K562 (cell line): Measurements from ENCODE around the gene TSEN54. TPM values are rescaled to one million over a fixed set of nuclear protein-coding genes. Genes with fewer than 3 reads are reported as not detected.
A peak's percentile ranks its signal among the peaks of the same experiment; 100 is the strongest.

Experiments used
- DEAF1 ChIP-seq: fragments of 450-650 bp; formaldehyde crosslinking; IDR thresholded peaks from 2 replicates; pipeline ENCODE4 v1.4.0; 2020; ENCODE audit warnings: mild to moderate bottlenecking, moderate library complexity
- E2F3 ChIP-seq: fragments of 250-450 bp; sonication (Bioruptor Pico); IDR thresholded peaks from 2 replicates; pipeline ENCODE4 v1.4.0; 2020; ENCODE audit warnings: mild to moderate bottlenecking
- E2F6 ChIP-seq, 2 experiments: IDR thresholded peaks; 2 replicates each; pipeline ENCODE4 v1.6.1; 2011; ENCODE audit warnings: borderline replicate concordance in 1 of 2, control low read depth in 1 of 2, low read depth in 1 of 2, low read length in 1 of 2, mild to moderate bottlenecking in 1 of 2, mixed read lengths in 1 of 2, moderate library complexity in 1 of 2; ENCODE audit not compliant: insufficient read depth in 1 of 2, insufficient read length in 1 of 2, poor library complexity in 1 of 2, severe bottlenecking in 1 of 2; ENCODE audit errors: extremely low read depth in 1 of 2
- ERF ChIP-seq: fragments of 450-650 bp; formaldehyde crosslinking; IDR thresholded peaks from 2 replicates; pipeline ENCODE4 v1.4.0; 2020; ENCODE audit warnings: mild to moderate bottlenecking, mixed read lengths
- HDGF ChIP-seq: fragments of 450-650 bp; IDR thresholded peaks from 2 replicates; pipeline ENCODE4 v1.6.1; 2016
- HEY1 ChIP-seq: fragments of 250-450 bp; sonication (Bioruptor Pico); IDR thresholded peaks from 2 replicates; pipeline ENCODE4 v1.5.0; 2020; ENCODE audit warnings: mild to moderate bottlenecking, moderate library complexity, borderline replicate concordance
- MCM5 ChIP-seq: fragments of 450-650 bp; IDR thresholded peaks from 2 replicates; pipeline ENCODE4 v1.6.1; 2016; ENCODE audit warnings: low read depth
- MTA1 ChIP-seq: fragments of 450-650 bp; IDR thresholded peaks from 2 replicates; pipeline ENCODE4 v1.6.1; 2017; ENCODE audit warnings: borderline replicate concordance
- MTA2 ChIP-seq: fragments of 450-650 bp; IDR thresholded peaks from 2 replicates; pipeline ENCODE4 v1.6.1; 2016; ENCODE audit warnings: low read depth
- PRDM10 ChIP-seq: fragments of 450-650 bp; IDR thresholded peaks from 2 replicates; pipeline ENCODE4 v1.6.1; 2018; ENCODE audit not compliant: partially characterized antibody
- PYGO2 ChIP-seq: fragments of 450-650 bp; IDR thresholded peaks from 2 replicates; pipeline ENCODE4 v1.6.1; 2016; ENCODE audit warnings: mild to moderate bottlenecking, missing genetic modification characterization, moderate library complexity, missing compliant biosample characterization
- SREBF2 ChIP-seq: sonication (generic); formaldehyde crosslinking; IDR thresholded peaks from 2 replicates; pipeline ENCODE4 v1.4.0; 2020; ENCODE audit warnings: mild to moderate bottlenecking, missing genetic modification reagents
- ZBTB7A ChIP-seq: IDR thresholded peaks from 2 replicates; pipeline ENCODE4 v1.6.1; 2011; ENCODE audit warnings: low read depth, mild to moderate bottlenecking, low read length, moderate library complexity, borderline replicate concordance; ENCODE audit not compliant: control insufficient read depth
- ZNF175 ChIP-seq: fragments of 200-800 bp; sonication (Bioruptor generic); IDR thresholded peaks from 2 replicates; pipeline ENCODE4 v1.6.1; 2016; ENCODE audit warnings: low read depth, mild to moderate bottlenecking, missing genetic modification characterization, missing compliant biosample characterization
- ZZZ3 ChIP-seq: fragments of 450-650 bp; IDR thresholded peaks from 2 replicates; pipeline ENCODE4 v1.6.1; 2016; ENCODE audit warnings: antibody characterized with exemption, mild to moderate bottlenecking, moderate library complexity
- polyA plus RNA-seq, 8 experiments: library from polyadenylated mRNA; depleted of rRNA in 4 of 8; stranded (reverse) in 5 of 8; unstranded in 3 of 8; fragments of >200 nt; fragmentation: Nextera tagmentation in 2 of 8; fragmentation: Illumina TruSeq in 1 of 8; extraction: Ambion mirVana in 2 of 8; extraction: Trizol in 1 of 8; gene quantifications; 2 replicates each; pipeline versions ENCODE4 v1.2.1 to v1.2.3, GENCODE V29; 2011 to 2014; ENCODE audit warnings: inconsistent platforms in 1 of 8, missing spikeins in 1 of 8
- total RNA-seq, 7 experiments: library from RNA; depleted of rRNA in 6 of 7; stranded (reverse); fragments of >200 nt in 6 of 7; fragmentation: Illumina TruSeq in 2 of 7; extraction: Trizol in 2 of 7; gene quantifications; 2 replicates each; pipeline versions ENCODE4 v1.2.1 to v1.2.3, GENCODE V29; 2011 to 2021; ENCODE audit warnings: low replicate concordance in 1 of 7
- TF ChIP-seq, protein P1 (sequence below): sonication (generic); formaldehyde crosslinking; IDR thresholded peaks from 2 replicates; pipeline ENCODE4 v1.8.0; 2023; ENCODE audit warnings: missing genetic modification reagents, mild to moderate bottlenecking, borderline replicate concordance

The TSEN54 gene
- total and polyA plus RNA-seq, 9 of the 15 experiments (the other 6 are each of a cell fraction or from before 2014, with no cell fraction given) = 5.9 to 64.3 (median 48.9) TPM

DNA sequence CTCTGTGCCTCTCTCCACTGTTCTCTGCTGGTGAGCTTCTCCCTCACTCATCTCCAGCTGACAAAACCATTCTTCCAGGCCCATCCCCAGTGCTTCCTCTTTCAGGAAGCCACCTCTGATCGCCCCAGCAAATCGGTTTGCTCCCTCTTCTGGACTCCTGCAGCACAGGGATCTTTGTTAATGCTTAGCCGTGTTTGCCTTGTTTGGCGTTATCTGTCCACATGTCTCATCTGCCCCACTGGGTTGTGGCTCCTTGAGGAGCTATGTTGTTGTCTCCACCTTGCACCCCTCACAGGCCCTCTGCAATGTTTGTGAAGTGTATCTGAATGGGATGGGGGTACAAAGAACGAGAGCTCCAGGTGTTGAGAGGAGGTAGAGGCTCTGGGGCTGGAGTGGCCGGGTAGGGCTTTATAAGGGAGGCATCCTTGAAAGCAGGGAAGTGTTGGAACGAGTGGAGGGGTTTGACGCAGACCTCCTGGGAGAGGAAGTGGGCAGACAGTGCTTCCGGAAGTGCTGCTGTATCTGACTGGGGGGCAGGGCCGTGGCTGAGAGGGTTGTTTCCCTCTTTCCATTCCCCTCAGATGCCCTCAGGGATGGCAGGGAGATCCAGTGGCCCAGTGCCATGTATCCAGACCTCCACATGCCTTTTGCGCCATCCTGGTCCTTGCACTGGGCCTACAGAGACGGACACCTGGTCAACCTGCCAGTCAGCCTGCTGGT lies 28.8 kb upstream of the TSEN54 start (continued):
- TF ChIP-seq MTA1 (no peak), MCM5 (no peak), HDGF (no peak), DEAF1 (CRISPR knock-in tag) (peak; percentile 56), E2F3 (no peak), ZZZ3 (no peak), ZNF175 (CRISPR knock-in tag) (no peak), HEY1 (CRISPR knock-in tag) (no peak), ZBTB7A (no peak), MTA2 (no peak), PYGO2 (tag) (no peak), SREBF2 (CRISPR knock-in tag) (no peak), PRDM10 (no peak), ERF (no peak), E2F6 (IDR thresholded peaks at IDR 0.05; ENCODE audit: borderline replicate concordance in 1 of 2, extremely low read depth in 1 of 2, insufficient read depth in 1 of 2, insufficient read length in 1 of 2, low read depth in 1 of 2, low read length in 1 of 2, poor library complexity in 1 of 2, severe bottlenecking in 1 of 2) (no peak)
- TF ChIP-seq, protein P1, sequence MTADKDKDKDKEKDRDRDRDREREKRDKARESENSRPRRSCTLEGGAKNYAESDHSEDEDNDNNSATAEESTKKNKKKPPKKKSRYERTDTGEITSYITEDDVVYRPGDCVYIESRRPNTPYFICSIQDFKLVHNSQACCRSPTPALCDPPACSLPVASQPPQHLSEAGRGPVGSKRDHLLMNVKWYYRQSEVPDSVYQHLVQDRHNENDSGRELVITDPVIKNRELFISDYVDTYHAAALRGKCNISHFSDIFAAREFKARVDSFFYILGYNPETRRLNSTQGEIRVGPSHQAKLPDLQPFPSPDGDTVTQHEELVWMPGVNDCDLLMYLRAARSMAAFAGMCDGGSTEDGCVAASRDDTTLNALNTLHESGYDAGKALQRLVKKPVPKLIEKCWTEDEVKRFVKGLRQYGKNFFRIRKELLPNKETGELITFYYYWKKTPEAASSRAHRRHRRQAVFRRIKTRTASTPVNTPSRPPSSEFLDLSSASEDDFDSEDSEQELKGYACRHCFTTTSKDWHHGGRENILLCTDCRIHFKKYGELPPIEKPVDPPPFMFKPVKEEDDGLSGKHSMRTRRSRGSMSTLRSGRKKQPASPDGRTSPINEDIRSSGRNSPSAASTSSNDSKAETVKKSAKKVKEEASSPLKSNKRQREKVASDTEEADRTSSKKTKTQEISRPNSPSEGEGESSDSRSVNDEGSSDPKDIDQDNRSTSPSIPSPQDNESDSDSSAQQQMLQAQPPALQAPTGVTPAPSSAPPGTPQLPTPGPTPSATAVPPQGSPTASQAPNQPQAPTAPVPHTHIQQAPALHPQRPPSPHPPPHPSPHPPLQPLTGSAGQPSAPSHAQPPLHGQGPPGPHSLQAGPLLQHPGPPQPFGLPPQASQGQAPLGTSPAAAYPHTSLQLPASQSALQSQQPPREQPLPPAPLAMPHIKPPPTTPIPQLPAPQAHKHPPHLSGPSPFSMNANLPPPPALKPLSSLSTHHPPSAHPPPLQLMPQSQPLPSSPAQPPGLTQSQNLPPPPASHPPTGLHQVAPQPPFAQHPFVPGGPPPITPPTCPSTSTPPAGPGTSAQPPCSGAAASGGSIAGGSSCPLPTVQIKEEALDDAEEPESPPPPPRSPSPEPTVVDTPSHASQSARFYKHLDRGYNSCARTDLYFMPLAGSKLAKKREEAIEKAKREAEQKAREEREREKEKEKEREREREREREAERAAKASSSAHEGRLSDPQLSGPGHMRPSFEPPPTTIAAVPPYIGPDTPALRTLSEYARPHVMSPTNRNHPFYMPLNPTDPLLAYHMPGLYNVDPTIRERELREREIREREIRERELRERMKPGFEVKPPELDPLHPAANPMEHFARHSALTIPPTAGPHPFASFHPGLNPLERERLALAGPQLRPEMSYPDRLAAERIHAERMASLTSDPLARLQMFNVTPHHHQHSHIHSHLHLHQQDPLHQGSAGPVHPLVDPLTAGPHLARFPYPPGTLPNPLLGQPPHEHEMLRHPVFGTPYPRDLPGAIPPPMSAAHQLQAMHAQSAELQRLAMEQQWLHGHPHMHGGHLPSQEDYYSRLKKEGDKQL (CRISPR knock-in tag) = no peak; the same call in 1 of the 2 replicates
